Esophagus (tissue), 2 donors: ENCODE measurements around the gene CDKN2D. TPM values are rescaled to one million over a fixed set of nuclear protein-coding genes. Genes with fewer than 3 reads are reported as not detected.

Experiments
- H3K27ac ChIP-seq, 2 donors: one replicate each; pipeline ENCODE4 v1.5.1; 2013; ENCODE audit warnings: low read depth in 2 of 2, mild to moderate bottlenecking in 2 of 2, inconsistent platforms in 1 of 2, low read length in 1 of 2, moderate library complexity in 1 of 2
- H3K27me3 ChIP-seq, 2 donors: one replicate each; pipeline ENCODE4 v1.6.1; 2013; ENCODE audit warnings: low read length in 2 of 2, control low read depth in 1 of 2, mild to moderate bottlenecking in 1 of 2; ENCODE audit not compliant: insufficient read depth in 2 of 2, control insufficient read depth in 1 of 2
- H3K36me3 ChIP-seq, 2 donors: one replicate each; pipeline ENCODE4 v1.6.1; 2013; ENCODE audit warnings: low read length in 1 of 2; ENCODE audit not compliant: control insufficient read depth in 2 of 2, insufficient read depth in 2 of 2
- H3K4me1 ChIP-seq, 2 donors: one replicate each; pipeline ENCODE4 v1.6.1; 2013; ENCODE audit warnings: low read length in 1 of 2; ENCODE audit not compliant: control insufficient read depth in 2 of 2, insufficient read depth in 2 of 2
- H3K4me3 ChIP-seq, 2 donors: one replicate each; pipeline ENCODE4 v1.5.1; 2013; ENCODE audit warnings: low read length in 2 of 2, mild to moderate bottlenecking in 2 of 2, low read depth in 1 of 2, moderate library complexity in 1 of 2
- H3K9me3 ChIP-seq, 2 donors: one replicate each; pipeline ENCODE4 v1.6.1; 2013; ENCODE audit warnings: mild to moderate bottlenecking in 2 of 2, low read depth in 1 of 2, low read length in 1 of 2, moderate library complexity in 1 of 2; ENCODE audit not compliant: control insufficient read depth in 2 of 2, insufficient read depth in 1 of 2
- WGBS, 2 donors: extraction: QIAGEN DNeasy Blood & Tissue Kit; methylation state at CpG; one replicate each; pipeline ENCODE4 v1.1.7; 2013; 5-methylcytosine and 5-hydroxymethylcytosine counted together
- polyA plus RNA-seq, 2 donors: library from polyadenylated mRNA; stranded (reverse); fragments of 200-250 nt; gene quantifications; one replicate each; pipeline ENCODE4 v1.2.3, GENCODE V29; 2013
- donor health status: healthy with polysubstance abuse.
- donor health status: Bipolar disorder and iron deficiency.

Gene CDKN2D
- polyA plus RNA-seq, 2 donors = 4.6 to 11.7 TPM

DNA sequence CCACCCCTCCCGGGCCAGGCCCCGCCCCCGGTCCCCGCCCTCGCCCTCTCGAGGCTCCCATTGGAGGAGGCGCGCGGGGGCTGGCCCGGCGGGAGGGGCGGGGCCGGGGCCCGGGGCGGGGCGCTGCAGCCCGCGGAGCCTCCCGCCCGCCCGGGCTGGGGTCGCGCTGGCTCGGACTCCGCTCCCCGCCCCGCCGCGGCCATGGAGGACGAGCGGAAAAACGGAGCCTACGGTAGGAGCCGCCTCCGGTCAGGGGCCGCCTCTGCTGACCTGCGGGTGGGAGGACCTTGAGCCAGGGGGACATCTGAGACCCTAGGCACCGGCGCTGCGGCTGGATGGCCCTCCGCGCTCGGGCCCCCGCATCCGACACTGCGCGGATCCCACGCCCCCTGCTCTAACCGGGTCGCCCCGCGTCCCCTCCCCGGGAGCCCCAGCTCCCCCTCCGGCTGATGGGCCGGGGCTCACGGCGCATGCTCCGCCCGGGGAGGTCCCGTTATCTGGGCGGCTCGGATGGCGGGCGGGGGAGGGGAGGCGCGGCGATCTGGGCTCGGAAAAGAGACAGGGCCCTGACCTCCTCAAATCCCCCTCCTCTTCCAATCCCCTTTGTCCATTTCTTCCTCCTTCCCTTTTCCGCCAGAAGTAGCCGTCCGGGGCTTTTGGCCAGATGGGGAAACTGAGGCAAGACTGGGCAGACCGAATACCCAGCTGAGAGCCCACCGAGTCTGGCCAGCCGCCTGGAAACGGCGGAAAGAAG lies 33.7 kb upstream of the CDKN2D start:
- Histone ChIP-seq H3K4me3 (peak overlapping the region; percentile 65 to 76), H3K36me3 (no peaks in the 10 kb centered on the region), H3K27ac (peak overlapping the region; percentile 88 to 90), H3K4me1 (peaks cover 2 to 4% of the 10 kb centered on the region in 2 donors), H3K27me3 (no peaks in the 10 kb centered on the region), H3K9me3 (no peaks in the 10 kb centered on the region)
- WGBS, 2 donors = 0 to 1% methylated on average over 56 to 76 of the region's 76 CpGs

DNA sequence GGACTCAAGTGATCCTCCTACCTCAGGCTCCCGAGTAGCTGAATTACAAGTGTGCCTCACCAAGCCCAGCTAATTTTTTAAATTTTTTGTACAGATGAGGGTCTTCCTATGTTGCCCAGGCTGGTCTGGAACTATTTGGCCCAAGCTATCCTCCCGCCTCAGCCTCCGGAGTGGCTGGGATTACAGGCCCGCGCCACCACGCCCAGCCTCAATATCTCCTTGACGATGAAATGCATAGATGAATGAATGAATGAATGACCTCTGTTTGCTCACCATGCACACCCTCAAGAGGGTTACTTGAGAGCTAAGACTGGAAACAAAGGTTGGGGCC lies 33.2 kb upstream of the CDKN2D start:
- Histone ChIP-seq H3K36me3 (no peaks in the 10 kb centered on the region), H3K27ac (no peak overlapping the region)
- 20 to 21% methylated on average over 7 of the region's 7 CpGs for WGBS, 2 donors

DNA sequence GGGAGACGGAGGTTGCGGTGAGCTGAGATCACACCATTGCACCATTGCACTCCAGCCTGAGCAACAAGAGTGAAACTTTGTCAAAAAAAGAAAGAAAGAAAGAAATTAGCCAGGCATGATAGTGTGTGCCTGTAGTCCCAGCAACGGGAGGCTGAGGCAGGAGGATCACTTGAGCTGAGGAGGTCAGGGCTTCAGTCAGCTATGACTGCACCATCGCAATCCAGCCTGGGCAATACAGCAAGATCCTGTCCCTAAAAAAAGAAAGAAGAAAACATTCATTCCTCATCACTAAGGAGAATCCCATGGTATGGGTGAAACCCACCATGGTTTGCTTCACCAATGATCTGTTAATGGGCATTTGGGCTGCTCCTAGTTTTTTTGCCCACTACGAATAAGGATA lies 31.4 kb upstream of the CDKN2D start:
- WGBS, 2 donors = 91 to 96% methylated on average over 5 of the region's 5 CpGs

More for the DNA sequence above, 33.2 kb upstream of the CDKN2D start:
- H3K4me1 ChIP-seq = peaks cover 2 to 4% of the 10 kb centered on the region in 2 donors
- H3K27me3 ChIP-seq = no peaks in the 10 kb centered on the region
- H3K9me3 ChIP-seq = no peaks in the 10 kb centered on the region
- H3K4me3 ChIP-seq = peak overlapping the region in 1 of 2 donors; percentile 65

DNA sequence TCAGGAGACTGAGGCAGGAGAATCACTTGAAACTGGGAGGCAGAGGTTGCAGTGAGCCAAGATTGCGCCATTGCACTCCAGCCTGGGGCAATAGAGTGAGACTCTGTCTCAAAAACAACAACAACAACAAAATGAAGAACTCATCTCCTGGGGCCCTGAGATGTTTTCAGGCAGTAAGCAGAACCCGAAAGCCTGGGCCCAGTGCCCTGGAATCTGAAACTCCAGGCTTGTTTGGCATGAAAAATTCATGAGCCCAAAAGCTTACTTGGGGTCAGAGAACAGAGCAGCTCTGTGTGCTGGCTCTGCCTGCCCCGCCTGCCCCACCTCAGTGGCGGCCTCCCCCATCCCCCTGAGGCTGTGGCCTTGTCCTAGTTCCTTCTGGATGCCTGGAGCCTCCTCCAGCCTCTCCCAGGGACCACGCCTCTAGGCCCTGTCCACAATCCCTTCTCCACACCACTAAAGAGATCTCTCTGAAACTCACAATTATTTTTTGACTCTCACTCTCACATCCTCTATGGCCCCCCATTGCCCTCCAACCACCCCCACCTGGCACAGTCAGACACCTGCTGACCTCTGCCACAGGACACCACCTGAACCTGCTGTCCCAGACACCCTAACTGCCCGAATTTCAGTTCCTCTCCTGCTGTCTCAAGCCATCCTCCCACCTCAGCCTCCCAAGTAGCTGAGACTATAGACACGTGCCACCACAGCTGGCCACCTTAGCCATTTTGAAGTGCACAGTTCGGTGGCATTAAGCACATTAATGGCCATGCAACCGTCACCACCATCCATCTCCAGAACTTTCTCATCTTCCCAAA lies 25.2 kb upstream of the CDKN2D start:
- no peak overlapping the region for H3K27ac ChIP-seq

More for the DNA sequence above, 31.4 kb upstream of the CDKN2D start:
- Histone ChIP-seq H3K4me3 (no peak overlapping the region), H3K27me3 (no peaks in the 10 kb centered on the region), H3K27ac (no peak overlapping the region), H3K36me3 (no peaks in the 10 kb centered on the region), H3K4me1 (peaks cover 2 to 4% of the 10 kb centered on the region in 2 donors), H3K9me3 (no peaks in the 10 kb centered on the region)

DNA sequence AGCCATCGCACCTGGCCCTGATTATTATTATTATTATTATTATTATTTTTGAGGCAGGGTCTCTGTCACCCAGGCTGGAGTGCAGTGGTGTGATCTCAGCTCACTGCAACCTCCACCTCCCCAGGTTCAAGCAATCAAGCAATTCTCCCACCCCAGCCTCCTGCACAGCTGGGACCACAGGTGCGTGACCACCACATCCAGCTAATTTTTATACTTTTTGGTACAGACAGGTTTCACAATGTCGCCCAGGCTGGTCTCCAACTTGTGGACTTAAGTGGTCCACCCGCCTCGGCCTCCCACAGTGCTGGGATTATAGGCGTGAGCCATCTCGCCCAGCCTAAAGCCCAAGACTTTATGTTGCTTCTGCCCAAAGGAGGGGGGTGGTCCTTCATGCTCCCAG lies 24.4 kb upstream of the CDKN2D start:
- Histone ChIP-seq H3K4me3 (no peak overlapping the region), H3K27me3 (no peaks in the 10 kb centered on the region), H3K9me3 (no peaks in the 10 kb centered on the region), H3K36me3 (no peaks in the 10 kb centered on the region), H3K4me1 (peaks cover 0 to 2% of the 10 kb centered on the region in 2 donors), H3K27ac (no peak overlapping the region)
- WGBS, 2 donors = 88 to 91% methylated on average over 7 of the region's 7 CpGs

More for the DNA sequence above, 25.2 kb upstream of the CDKN2D start:
- Histone ChIP-seq H3K9me3 (no peaks in the 10 kb centered on the region), H3K27me3 (no peaks in the 10 kb centered on the region), H3K4me1 (peaks cover 0 to 2% of the 10 kb centered on the region in 2 donors), H3K36me3 (no peaks in the 10 kb centered on the region), H3K4me3 (no peak overlapping the region)
- 64 to 67% methylated on average over 9 of the region's 9 CpGs for WGBS, 2 donors

DNA sequence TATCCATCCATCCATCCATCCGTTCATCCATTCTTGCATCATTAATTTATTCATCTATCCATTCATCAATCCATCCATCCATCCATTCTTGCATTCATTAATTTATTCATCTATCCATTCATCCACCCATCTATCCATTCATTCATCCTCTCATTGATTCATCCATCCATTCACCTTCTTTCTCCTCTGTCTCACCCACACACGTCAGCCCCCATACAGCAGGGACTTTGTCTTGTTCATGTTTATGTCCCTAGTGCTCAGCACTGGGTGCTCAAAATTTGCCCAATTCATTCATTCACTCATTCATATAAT lies 19.0 kb upstream of the CDKN2D start:
- H3K9me3 ChIP-seq = no peaks in the 10 kb centered on the region
- no peaks in the 10 kb centered on the region for H3K27me3 ChIP-seq
- no peak overlapping the region for H3K27ac ChIP-seq
- no peak overlapping the region for H3K4me3 ChIP-seq
- no peaks in the 10 kb centered on the region for H3K4me1 ChIP-seq
- H3K36me3 ChIP-seq = peaks cover 0 to 5% of the 10 kb centered on the region in 2 donors
- WGBS, 2 donors = 91 to 94% methylated on average over 2 of the region's 2 CpGs

DNA sequence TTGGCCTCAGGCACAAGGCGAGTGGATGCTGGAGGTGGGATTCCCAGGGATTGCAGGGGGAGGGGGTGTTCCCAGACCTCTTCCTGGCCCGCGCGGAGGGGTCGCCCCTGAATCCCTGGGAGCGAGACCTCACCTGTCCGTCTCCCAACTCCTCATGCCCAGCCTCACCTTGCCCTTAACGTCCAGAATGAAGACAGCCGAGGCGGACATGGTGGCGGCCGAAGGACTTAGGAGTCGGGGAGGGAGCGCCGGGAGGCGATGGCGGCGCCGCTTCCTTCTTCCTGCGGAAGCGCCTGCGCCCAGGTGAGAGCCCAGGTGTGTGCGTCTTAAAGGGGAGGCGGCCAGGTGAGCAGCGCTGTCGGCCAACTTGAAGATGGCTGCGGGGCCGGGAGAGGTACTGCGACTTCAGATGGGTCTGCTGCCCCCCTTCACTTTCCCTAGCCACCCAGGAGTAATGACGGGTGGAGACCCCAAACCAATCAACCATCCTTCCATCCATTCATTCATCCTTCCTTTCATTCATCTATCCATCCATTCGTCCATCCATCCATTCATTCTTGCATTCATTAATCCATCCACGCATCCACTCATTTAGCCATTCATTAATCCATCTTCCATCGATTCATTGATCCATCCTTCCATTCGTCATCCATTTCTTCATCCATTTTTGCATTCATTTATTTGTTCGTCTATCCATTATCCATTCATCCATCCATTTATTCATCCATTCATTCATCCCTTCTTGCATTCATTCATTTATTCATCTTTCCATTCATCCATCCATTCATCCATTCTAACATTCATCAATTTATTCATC lies 18.5 kb upstream of the CDKN2D start, which contains the start of gene AP1M2:
TSS of gene AP1M2 (minus strand) at position 291 of the 817 bp plus-strand sequence. CDS start at position 210, 81 bp downstream.
- Histone ChIP-seq H3K4me1 (no peaks in the 10 kb centered on the region), H3K4me3 (peak within 1 kb of the TSS; percentile 64 to 70), H3K36me3 (peaks cover 0 to 5% of the 10 kb centered on the region in 2 donors), H3K27ac (peak within 1 kb of the TSS in 1 of 2 donors; percentile 45), H3K9me3 (no peaks in the 10 kb centered on the region), H3K27me3 (no peaks in the 10 kb centered on the region)
- WGBS, 2 donors = 17 to 20% methylated on average over 32 to 35 of the region's 35 CpGs

DNA sequence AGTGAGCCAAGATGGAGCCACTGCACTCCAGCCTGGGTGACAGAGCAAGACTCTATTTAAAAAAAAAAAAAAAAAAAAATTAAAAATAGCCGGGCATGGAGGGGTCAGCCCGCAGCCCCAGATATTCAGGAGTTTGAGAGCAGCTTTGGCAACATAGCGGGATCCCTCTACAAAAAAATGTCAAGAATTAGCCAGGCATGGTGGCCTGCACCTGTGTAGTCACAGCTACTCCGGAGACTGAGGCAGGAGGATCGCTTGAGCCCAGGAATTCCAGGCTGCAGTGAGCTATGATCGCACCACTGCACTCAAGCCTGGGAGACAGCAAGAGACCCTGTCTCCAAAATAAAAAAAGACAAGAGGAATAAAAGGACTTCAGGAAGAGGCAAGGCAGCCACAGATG lies 17.6 kb upstream of the CDKN2D start:
- H3K4me3 ChIP-seq = peak overlapping the region; percentile 64 to 70
- WGBS, 2 donors = 52 to 64% methylated on average over 6 of the region's 6 CpGs
- no peaks in the 10 kb centered on the region for H3K4me1 ChIP-seq
- no peaks in the 10 kb centered on the region for H3K9me3 ChIP-seq
- peaks cover 0 to 7% of the 10 kb centered on the region in 2 donors for H3K36me3 ChIP-seq
- no peaks in the 10 kb centered on the region for H3K27me3 ChIP-seq
- no peak overlapping the region for H3K27ac ChIP-seq

DNA sequence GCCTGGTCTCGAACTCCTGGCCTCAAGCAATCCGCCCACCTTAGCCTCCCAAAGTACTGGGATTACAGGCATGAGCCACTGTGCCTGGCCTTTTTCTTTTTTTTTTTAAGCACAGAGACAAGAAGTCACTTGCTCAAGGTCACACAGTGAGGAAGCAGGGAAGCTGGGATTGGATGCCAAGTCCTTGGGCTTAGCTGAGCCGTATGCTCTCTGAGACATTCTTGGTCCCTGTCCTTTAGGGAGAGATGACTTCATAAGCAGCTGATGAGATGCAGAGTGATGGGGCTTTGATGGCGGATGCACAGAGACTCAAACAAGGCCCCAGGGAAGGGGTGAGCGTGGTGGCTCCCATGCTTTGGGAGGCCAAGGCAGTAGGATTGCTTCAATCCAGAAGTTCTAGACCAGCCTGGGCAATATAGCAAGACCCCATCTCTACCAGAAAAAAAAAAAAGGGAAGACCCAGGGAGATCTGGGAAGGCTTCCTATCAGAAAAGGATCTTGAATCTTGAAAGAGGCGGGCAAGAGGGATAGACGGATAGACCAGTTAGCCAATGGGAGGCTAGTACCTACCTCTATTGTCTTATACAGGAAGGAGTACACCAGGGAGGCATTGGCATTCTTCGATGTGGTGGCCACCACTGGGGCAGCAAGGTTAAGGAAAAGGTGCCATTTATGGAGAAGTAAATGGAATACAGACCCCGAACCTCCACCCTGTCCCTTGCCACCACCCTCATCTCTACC lies 14.4 kb upstream of the CDKN2D start:
- no peak overlapping the region for H3K27ac ChIP-seq
- H3K27me3 ChIP-seq = no peaks in the 10 kb centered on the region
- H3K36me3 ChIP-seq = peaks cover 0 to 17% of the 10 kb centered on the region in 2 donors
- H3K4me3 ChIP-seq = no peak overlapping the region
- no peaks in the 10 kb centered on the region for H3K9me3 ChIP-seq
- WGBS, 2 donors = 79 to 83% methylated on average over 9 of the region's 9 CpGs
- no peaks in the 10 kb centered on the region for H3K4me1 ChIP-seq
